Activated B cell treated with CpG ODN at 0.5 μM for 24 hours (primary cell): Measurements from ENCODE around the gene C19orf53. TPM values are rescaled to one million over a fixed set of nuclear protein-coding genes. Genes with fewer than 3 reads are reported as not detected.

ENCODE experiments used
- ATAC-seq: fragments of 200-7000 bp; cut with Tn5 transposase; one replicate; pipeline ENCODE4 v1.10.0; 2021; ENCODE audit warnings: low read depth, mild to moderate bottlenecking, moderate library complexity
- CTCF ChIA-PET: fragments of 350-600 bp; sonication (Branson Sonifier 250); formaldehyde crosslinking; loops from one replicate; lab custom pipeline; 2021; ENCODE audit warnings: antibody characterized with exemption; lab: Charles Lee
- POLR2A ChIA-PET: fragments of 350-600 bp; sonication (Branson Sonifier 250); formaldehyde crosslinking; loops from one replicate; lab custom pipeline; 2021; ENCODE audit warnings: antibody characterized with exemption; lab: Charles Lee
- DNase-seq: peaks from one replicate; pipeline ENCODE4 v3.0.0; 2022
- H3K27ac Mint-ChIP-seq: one replicate; pipeline ENCODE4 v1.8.0; 2020; ENCODE audit warnings: mixed read lengths
- H3K27me3 Mint-ChIP-seq: one replicate; pipeline ENCODE4 v1.8.0; 2021; ENCODE audit warnings: mixed read lengths
- H3K36me3 Mint-ChIP-seq: one replicate; pipeline ENCODE4 v1.8.0; 2021; ENCODE audit warnings: low read depth, mixed read lengths
- H3K4me1 Mint-ChIP-seq: one replicate; pipeline ENCODE4 v1.8.0; 2021; ENCODE audit warnings: mixed read lengths
- H3K4me3 Mint-ChIP-seq: one replicate; pipeline ENCODE4 v1.8.0; 2020; ENCODE audit warnings: mild to moderate bottlenecking, mixed read lengths
- H3K9me3 Mint-ChIP-seq: one replicate; pipeline ENCODE4 v1.8.0; 2020; ENCODE audit warnings: mixed read lengths
- intact Hi-C: fragments of 100-400 bp; cut with micrococcal nuclease; formaldehyde crosslinking; loops from one replicate; pipeline ENCODE4 v1.15.1; 2024
- total RNA-seq: library from RNA; stranded (reverse); gene quantifications from 2 replicates; pipeline ENCODE4 v1.2.3, GENCODE V29; 2022
- TF ChIP-seq, protein P1 (sequence below): fragments of 200-600 bp; IDR thresholded peaks from one replicate; pipeline ENCODE4 v1.8.0; 2022; ENCODE audit warnings: antibody characterized with exemption, mild to moderate bottlenecking

C19orf53 gene
- total RNA-seq, 1 donor from 2014 or later, result 74.9 TPM

- no peak for ATAC-seq
- no peak for DNase-seq
- POLR2A ChIA-PET, result interaction anchor here (0.6 kb wide), 1 partner anchor 51 kb away, joined by 3 read pairs; no protein-coding TSS in a partner anchor
- Mint-ChIP-seq H3K36me3 (peaks cover 26% of the 10 kb centered on the region), H3K4me1 (peaks cover 2% of the 10 kb centered on the region), H3K9me3 (no peaks in the 10 kb centered on the region), H3K27me3 (no peaks in the 10 kb centered on the region), H3K27ac (no peak overlapping the region), H3K4me3 (no peak overlapping the region)
- intact Hi-C loops, result no loop called here
- TF ChIP-seq, protein P1, sequence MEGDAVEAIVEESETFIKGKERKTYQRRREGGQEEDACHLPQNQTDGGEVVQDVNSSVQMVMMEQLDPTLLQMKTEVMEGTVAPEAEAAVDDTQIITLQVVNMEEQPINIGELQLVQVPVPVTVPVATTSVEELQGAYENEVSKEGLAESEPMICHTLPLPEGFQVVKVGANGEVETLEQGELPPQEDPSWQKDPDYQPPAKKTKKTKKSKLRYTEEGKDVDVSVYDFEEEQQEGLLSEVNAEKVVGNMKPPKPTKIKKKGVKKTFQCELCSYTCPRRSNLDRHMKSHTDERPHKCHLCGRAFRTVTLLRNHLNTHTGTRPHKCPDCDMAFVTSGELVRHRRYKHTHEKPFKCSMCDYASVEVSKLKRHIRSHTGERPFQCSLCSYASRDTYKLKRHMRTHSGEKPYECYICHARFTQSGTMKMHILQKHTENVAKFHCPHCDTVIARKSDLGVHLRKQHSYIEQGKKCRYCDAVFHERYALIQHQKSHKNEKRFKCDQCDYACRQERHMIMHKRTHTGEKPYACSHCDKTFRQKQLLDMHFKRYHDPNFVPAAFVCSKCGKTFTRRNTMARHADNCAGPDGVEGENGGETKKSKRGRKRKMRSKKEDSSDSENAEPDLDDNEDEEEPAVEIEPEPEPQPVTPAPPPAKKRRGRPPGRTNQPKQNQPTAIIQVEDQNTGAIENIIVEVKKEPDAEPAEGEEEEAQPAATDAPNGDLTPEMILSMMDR, result no peak
- CTCF ChIA-PET, result no interaction called here
These were observed 50.4 kb downstream of the C19orf53 start for GRCh38 chr19:13824703-13825102.

DNA sequence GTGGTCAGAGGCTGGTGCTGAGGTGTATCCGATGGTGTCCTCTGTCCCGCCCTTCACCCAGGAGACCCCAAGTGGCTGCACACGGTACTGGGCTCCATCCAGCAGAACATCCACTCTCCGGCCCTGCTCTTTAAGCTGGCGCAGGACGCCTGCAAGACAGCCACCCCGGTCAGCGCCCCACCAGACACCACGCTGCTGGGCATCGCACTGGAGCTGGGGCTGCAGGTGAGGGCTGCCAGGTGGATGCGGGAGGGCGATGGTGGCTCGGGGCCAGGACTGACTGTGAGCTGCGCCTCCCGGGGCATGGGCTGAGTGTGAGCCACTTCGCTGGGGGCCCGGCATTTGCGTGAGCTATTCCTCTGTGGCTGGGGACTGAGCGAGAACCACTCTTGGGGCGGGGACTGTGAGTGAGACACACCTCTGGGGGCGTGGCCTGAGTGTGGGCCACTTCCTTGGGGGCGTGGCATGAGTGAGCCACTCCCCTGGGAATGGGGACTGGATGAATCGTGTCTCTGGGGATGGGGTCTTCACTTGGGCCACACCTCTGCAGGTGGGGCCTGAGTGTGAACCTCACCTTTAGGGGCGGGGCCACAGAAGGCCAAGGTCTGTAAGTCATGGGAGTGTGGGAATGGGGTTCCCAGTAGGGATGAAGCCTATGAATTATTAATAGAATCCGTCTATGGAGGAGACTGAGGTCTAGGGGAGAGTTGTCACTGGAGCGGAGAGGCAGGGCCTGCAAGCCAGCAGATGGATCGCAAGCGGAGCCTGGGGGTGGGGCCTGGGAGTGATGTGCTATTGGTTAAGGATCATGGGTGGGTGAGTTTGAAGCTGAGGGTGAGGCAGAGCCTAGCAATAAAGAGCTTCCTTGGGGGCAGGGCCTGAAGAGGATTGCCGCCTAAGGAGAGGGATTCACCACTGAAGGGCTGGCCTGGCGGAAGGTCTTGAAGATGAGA lies 51.5 kb downstream of the C19orf53 start:
- TF ChIP-seq, protein P1, result no peak
- CTCF ChIA-PET, result no interaction called here
- POLR2A ChIA-PET, result interaction anchor here (0.6 to 1.1 kb wide), 2 partner anchors 36 to 38 kb away, joined by 4 to 10 read pairs; no protein-coding TSS in a partner anchor
- Mint-ChIP-seq H3K36me3 (peaks cover 30% of the 10 kb centered on the region), H3K4me3 (no peak overlapping the region), H3K27ac (no peak overlapping the region), H3K9me3 (no peaks in the 10 kb centered on the region), H3K27me3 (no peaks in the 10 kb centered on the region), H3K4me1 (peaks cover 2% of the 10 kb centered on the region)
- ATAC-seq (peak; percentile 42), DNase-seq (no peak)
- intact Hi-C loops, result no loop called here

DNA sequence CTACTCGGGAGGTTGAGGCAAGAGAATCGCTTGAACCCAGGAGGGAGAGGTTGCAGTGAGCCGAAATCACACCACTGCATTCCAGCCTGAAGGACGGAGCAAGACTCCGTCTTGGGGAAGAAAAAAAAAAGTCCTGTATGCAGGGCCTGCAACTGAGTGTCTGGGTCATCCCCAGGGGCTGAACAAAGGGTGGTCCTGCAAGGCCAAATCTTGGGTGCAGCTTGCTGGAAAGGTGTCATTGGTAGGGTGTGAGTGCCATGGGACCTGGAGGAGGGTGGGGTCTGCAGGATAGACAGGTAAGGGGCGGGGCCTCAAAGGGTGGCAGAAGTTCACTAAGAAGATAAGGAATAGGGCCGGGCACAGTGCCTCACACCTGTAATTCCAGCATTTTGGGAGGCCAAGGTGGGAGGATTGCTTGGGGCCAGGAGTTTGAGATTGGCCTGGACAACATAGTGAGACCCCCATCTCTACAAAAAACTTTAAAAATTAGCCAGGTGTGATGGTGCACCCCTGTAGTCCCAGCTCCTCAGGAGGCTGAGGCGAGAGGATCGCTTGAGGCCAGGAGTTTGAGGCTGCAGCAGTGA lies 52.5 kb downstream of the C19orf53 start:
- Mint-ChIP-seq H3K9me3 (no peaks in the 10 kb centered on the region), H3K4me3 (no peak overlapping the region), H3K4me1 (peaks cover 2% of the 10 kb centered on the region), H3K27ac (no peak overlapping the region), H3K36me3 (peaks cover 32% of the 10 kb centered on the region), H3K27me3 (no peaks in the 10 kb centered on the region)
- POLR2A ChIA-PET, result interaction anchor here (1.2 to 1.3 kb wide), 2 partner anchors 9 to 35 kb away, joined by 4 read pairs; no protein-coding TSS in a partner anchor
- intact Hi-C loops, result no loop called here
- TF ChIP-seq, protein P1, result no peak
- DNase-seq (no peak), ATAC-seq (no peak)
- CTCF ChIA-PET, result no interaction called here

DNA sequence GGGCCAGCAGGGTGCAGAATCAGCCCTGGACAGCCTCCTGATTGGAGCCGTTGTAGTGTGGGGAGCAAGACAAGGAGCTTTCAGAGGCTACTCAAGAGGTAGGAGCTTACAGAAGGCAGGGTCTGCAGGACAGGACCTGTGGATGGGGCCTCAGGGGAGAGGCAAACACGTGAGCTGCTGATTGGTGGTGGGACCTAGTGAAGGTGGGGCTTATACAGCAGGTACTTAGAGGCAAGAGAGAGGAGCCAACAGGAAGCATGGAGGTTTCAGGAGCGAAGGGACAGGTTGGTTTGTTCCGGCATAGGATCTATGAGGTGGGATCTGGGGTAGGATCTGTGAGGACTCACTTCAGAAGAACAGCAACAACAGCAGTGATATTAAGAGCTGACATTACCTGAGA lies 53.4 kb downstream of the C19orf53 start:
- no peak overlapping the region for H3K4me3 Mint-ChIP-seq
- ATAC-seq (no peak), DNase-seq (no peak)
- no peaks in the 10 kb centered on the region for H3K4me1 Mint-ChIP-seq
- CTCF ChIA-PET, result interaction anchor here (0.7 kb wide), 1 partner anchor 35 kb away, joined by 3 read pairs; no protein-coding TSS in a partner anchor
- H3K27ac Mint-ChIP-seq, result no peak overlapping the region
- TF ChIP-seq, protein P1, result no peak
- no peaks in the 10 kb centered on the region for H3K27me3 Mint-ChIP-seq
- peaks cover 32% of the 10 kb centered on the region for H3K36me3 Mint-ChIP-seq
- intact Hi-C loops, result no loop called here
- POLR2A ChIA-PET, result interaction anchor here (1.2 to 1.7 kb wide), 5 partner anchors 9 to 34 kb away, joined by 3 to 4 read pairs (median 4); partner anchors contain the start of gene ZSWIM4
- no peaks in the 10 kb centered on the region for H3K9me3 Mint-ChIP-seq

Other genes starting within 250 kb of the C19orf53 start
- 32.5 and 37.5 TPM in 2 replicates for gene MRI1, start 9.9 kb upstream of the C19orf53 start, total RNA-seq
- 8.5 and 11.2 TPM in 2 replicates for gene ZSWIM4, start 21.0 kb downstream of the C19orf53 start, total RNA-seq
- gene NANOS3, start 102.7 kb downstream of the C19orf53 start, total RNA-seq, result not detected in 2 replicates
- gene BRME1, start 131.7 kb downstream of the C19orf53 start, total RNA-seq, result 1.2 and 2.0 TPM in 2 replicates
- gene CC2D1A, start 131.7 kb downstream of the C19orf53 start, total RNA-seq, result 32.4 and 35.6 TPM in 2 replicates
- gene PODNL1, start 164.0 kb downstream of the C19orf53 start, total RNA-seq, result 0.44 TPM in 1 of 2 replicates, not detected in the other
- gene DCAF15, start 178.1 kb downstream of the C19orf53 start, total RNA-seq, result 71.4 and 83.4 TPM in 2 replicates
- gene RFX1, start 231.9 kb downstream of the C19orf53 start, total RNA-seq, result 19.0 and 19.9 TPM in 2 replicates